Tibial nerve (tissue), 3 donors: ENCODE data around the gene EAF1.
"Not testable (repeated sequence)": the region's sequence is repeated elsewhere in the genome, so short reads cannot be mapped to it uniquely, and the experiment has no call there.

Experiments used
- POLR2A ChIP-seq, 2 donors: fragments of 450-650 bp; IDR thresholded peaks; one replicate each; pipeline ENCODE4 v1.6.1; 2017; ENCODE audit warnings: antibody characterized with exemption in 2 of 2, mild to moderate bottlenecking in 2 of 2, moderate library complexity in 2 of 2
- TF ChIP-seq, protein P1 (sequence below), 5 experiments: fragments of 200-600 bp in 3 of 5; fragments of 450-650 bp in 2 of 5; sonication (generic) in 3 of 5; IDR thresholded peaks; one replicate each; pipeline ENCODE4 v1.5.1; 2016 to 2019; ENCODE audit warnings: antibody characterized with exemption in 5 of 5, mild to moderate bottlenecking in 3 of 5, moderate library complexity in 2 of 5

DNA sequence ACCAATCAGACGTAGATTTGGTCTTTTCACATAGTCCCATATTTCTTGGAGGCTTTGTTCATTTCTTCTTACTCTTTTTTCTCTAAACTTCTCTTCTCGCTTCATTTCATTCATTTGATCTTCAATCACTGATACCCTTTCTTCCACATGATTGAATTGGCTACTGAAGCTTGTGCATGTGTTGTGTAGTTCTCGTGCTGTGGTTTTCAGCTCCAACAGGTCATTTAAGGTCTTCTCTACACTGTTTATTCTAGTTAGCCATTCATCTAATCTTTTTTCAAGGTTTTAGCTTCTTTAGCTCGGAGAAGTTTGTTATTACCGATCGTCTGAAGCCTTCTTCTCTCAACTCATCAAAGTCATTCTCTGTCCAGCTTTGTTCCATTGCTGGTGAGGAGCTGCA, 57.2 kb downstream of the EAF1 start:
- TF ChIP-seq, protein P1, sequence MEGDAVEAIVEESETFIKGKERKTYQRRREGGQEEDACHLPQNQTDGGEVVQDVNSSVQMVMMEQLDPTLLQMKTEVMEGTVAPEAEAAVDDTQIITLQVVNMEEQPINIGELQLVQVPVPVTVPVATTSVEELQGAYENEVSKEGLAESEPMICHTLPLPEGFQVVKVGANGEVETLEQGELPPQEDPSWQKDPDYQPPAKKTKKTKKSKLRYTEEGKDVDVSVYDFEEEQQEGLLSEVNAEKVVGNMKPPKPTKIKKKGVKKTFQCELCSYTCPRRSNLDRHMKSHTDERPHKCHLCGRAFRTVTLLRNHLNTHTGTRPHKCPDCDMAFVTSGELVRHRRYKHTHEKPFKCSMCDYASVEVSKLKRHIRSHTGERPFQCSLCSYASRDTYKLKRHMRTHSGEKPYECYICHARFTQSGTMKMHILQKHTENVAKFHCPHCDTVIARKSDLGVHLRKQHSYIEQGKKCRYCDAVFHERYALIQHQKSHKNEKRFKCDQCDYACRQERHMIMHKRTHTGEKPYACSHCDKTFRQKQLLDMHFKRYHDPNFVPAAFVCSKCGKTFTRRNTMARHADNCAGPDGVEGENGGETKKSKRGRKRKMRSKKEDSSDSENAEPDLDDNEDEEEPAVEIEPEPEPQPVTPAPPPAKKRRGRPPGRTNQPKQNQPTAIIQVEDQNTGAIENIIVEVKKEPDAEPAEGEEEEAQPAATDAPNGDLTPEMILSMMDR (IDR thresholded peaks at IDR 0.05): not testable (repeated sequence)
- TF ChIP-seq POLR2A (IDR thresholded peaks at IDR 0.05): not testable (repeated sequence)
